H1 (cell line): Measurements from ENCODE around the gene IL36RN. TPM values are rescaled to one million over a fixed set of nuclear protein-coding genes. Genes with fewer than 3 reads are reported as not detected.

Source experiments
- HDAC6 ChIP-seq: IDR thresholded peaks from one replicate; pipeline ENCODE4 v1.7.1; 2012; ENCODE audit warnings: low read depth, mild to moderate bottlenecking, inconsistent platforms, low read length, moderate library complexity
- POLR2AphosphoS5 ChIP-seq: IDR thresholded peaks from 2 replicates; pipeline ENCODE4 v1.6.1; 2011; ENCODE audit warnings: low read depth, low read length
- SP4 ChIP-seq: IDR thresholded peaks from 2 replicates; pipeline ENCODE4 v1.6.1; 2012; ENCODE audit warnings: low read length, inconsistent platforms
- polyA plus RNA-seq, 7 experiments: library from polyadenylated mRNA; depleted of rRNA in 3 of 7; stranded (reverse) in 5 of 7; unstranded in 2 of 7; fragments of >200 nt in 5 of 7; fragments of 200-250 nt in 2 of 7; gene quantifications; 1 replicate in 5 of 7; 2 replicates in 1 of 7; 4 replicates in 1 of 7; pipeline versions ENCODE4 v1.2.1 to v1.2.3, GENCODE V29; 2011 to 2013; ENCODE audit warnings: missing spikeins in 2 of 7, mixed read lengths in 2 of 7
- total RNA-seq: library from RNA; stranded (reverse); fragmentation: NEBNext Ultra II Directional; extraction: Animal tissue kit (Norgen Biotek cat#: 25700); gene quantifications from 2 replicates; pipeline ENCODE4 v1.2.1, GENCODE V29; 2021

IL36RN gene
- total and polyA plus RNA-seq, 2 of the 8 experiments (the other 6 are each of a cell fraction or from before 2014, with no cell fraction given) = not detected

DNA sequence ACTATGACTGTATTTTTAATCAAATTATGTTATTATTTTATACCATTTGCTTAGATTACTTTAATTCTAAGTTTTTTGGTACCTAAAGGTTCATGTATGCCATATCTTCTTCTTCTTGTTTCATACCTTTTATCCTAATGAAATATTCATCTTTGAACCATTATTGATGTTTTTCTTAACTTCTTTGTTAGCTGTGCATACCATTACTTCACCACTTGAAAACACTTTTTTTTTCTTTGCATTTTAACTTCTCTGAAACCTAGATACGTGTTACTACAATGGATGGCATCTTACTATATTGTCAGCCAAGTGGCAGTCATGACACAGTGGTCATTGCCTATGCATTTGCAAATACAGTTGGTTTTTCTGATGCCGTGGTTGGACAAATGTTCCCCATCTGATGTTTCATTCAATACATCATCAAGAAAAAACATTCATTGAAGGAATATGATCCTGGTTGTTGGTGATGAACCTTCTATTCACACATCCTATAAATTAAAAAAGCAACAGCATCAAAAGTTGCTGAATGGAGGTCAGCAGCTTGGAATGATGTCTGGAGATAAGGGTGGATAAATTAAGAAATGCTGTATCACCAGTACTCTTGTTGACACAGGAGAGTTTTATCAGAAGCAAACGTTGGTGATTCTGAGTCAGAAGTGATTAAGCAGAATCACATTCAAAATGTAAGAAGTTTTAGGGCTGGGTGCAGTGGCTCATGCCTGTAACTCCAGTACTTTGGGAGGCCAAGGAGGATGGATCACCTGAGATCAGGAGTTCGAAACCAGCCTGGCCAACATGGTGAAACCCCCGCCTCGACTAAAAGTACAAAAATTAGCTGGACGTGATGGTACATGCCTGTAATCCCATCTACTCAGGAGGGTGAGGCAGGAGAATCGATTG, 46.3 kb upstream of the IL36RN start (continued):
- TF ChIP-seq POLR2AphosphoS5 (no peak), SP4 (no peak), HDAC6 (no peak)
